Astrocyte (in vitro differentiated cells and primary cell): ENCODE results near the gene TMEM138. TPM values are rescaled to one million over a fixed set of nuclear protein-coding genes. Genes with fewer than 3 reads are reported as not detected.

Source experiments
- DNase-seq: peaks from one replicate; pipeline ENCODE4 v3.0.0-alpha.2; 2010; ENCODE audit warnings: low read depth
- FAIRE-seq: peaks from 2 replicates; lab custom pipeline; 2011; peaks lifted over from hg19 to GRCh38; lab: Jason Lieb, UNC
- H2AFZ ChIP-seq: 2 replicates; pipeline ENCODE4 v1.6.0; 2012; ENCODE audit warnings: low read depth, low read length, inconsistent platforms
- H3K27ac ChIP-seq: 2 replicates; pipeline ENCODE4 v1.5.1; 2011; ENCODE audit warnings: low read depth, low read length, inconsistent platforms
- H3K27me3 ChIP-seq: 2 replicates; pipeline ENCODE4 v1.6.0; 2011; ENCODE audit warnings: low read length, inconsistent platforms; ENCODE audit not compliant: insufficient read depth
- H3K36me3 ChIP-seq: 2 replicates; pipeline ENCODE4 v1.5.1; 2011; ENCODE audit warnings: low read length, inconsistent platforms; ENCODE audit not compliant: insufficient read depth
- H3K4me1 ChIP-seq: 2 replicates; pipeline ENCODE4 v1.5.1; 2011; ENCODE audit warnings: low read length, inconsistent platforms; ENCODE audit not compliant: insufficient read depth
- H3K4me2 ChIP-seq: 2 replicates; pipeline ENCODE4 v1.6.0; 2012; ENCODE audit warnings: low read length, inconsistent platforms
- H3K4me3 ChIP-seq: 2 replicates; pipeline ENCODE4 v1.5.1; 2011; ENCODE audit warnings: low read depth, mild to moderate bottlenecking, low read length, inconsistent platforms; ENCODE audit not compliant: insufficient read depth
- H3K79me2 ChIP-seq: 2 replicates; pipeline ENCODE4 v1.6.0; 2012; ENCODE audit warnings: mild to moderate bottlenecking, low read length, inconsistent platforms; ENCODE audit not compliant: insufficient read depth
- H3K9ac ChIP-seq: 2 replicates; pipeline ENCODE4 v1.6.0; 2012; ENCODE audit warnings: mild to moderate bottlenecking, low read length, inconsistent platforms
- H3K9me3 ChIP-seq: 2 replicates; pipeline ENCODE4 v1.5.1; 2012; ENCODE audit warnings: low read depth, mild to moderate bottlenecking, low read length, inconsistent platforms; ENCODE audit not compliant: insufficient read depth
- H4K20me1 ChIP-seq: 2 replicates; pipeline ENCODE4 v1.6.0; 2012; ENCODE audit warnings: low read length, inconsistent platforms; ENCODE audit not compliant: insufficient read depth
- H3K27ac Mint-ChIP-seq: one replicate; pipeline ENCODE4 v1.8.0; 2021; ENCODE audit warnings: mild to moderate bottlenecking, mixed read lengths; ENCODE audit not compliant: unreplicated experiment
- H3K27me3 Mint-ChIP-seq: one replicate; pipeline ENCODE4 v1.8.0; 2021; ENCODE audit warnings: low read depth, mixed read lengths; ENCODE audit not compliant: unreplicated experiment
- H3K36me3 Mint-ChIP-seq: one replicate; pipeline ENCODE4 v1.8.0; 2021; ENCODE audit warnings: low read depth, mixed read lengths; ENCODE audit not compliant: unreplicated experiment
- H3K4me1 Mint-ChIP-seq: one replicate; pipeline ENCODE4 v1.8.0; 2021; ENCODE audit warnings: low read depth, mixed read lengths; ENCODE audit not compliant: unreplicated experiment
- H3K4me3 Mint-ChIP-seq: one replicate; pipeline ENCODE4 v1.8.0; 2021; ENCODE audit warnings: mild to moderate bottlenecking, moderate library complexity, mixed read lengths; ENCODE audit not compliant: unreplicated experiment
- H3K9me3 Mint-ChIP-seq: one replicate; pipeline ENCODE4 v1.8.0; 2021; ENCODE audit warnings: mild to moderate bottlenecking, mixed read lengths; ENCODE audit not compliant: unreplicated experiment
- EZH2 ChIP-seq: IDR thresholded peaks from 2 replicates; pipeline ENCODE4 v1.6.1; 2012; ENCODE audit warnings: mild to moderate bottlenecking, low read length, inconsistent platforms; ENCODE audit not compliant: insufficient read depth
- total RNA-seq: library from RNA; stranded (reverse); gene quantifications from 2 replicates; pipeline ENCODE4 v1.2.1, GENCODE V29; 2021
- TF ChIP-seq, protein P1 (sequence below): IDR thresholded peaks from 2 replicates; pipeline ENCODE4 v1.5.1; 2011; ENCODE audit warnings: low read depth, mild to moderate bottlenecking, inconsistent platforms, low read length, moderate library complexity; ENCODE audit not compliant: insufficient read depth

Gene TMEM138
- total RNA-seq, 1 donor from 2014 or later = 36.8 TPM

DNA sequence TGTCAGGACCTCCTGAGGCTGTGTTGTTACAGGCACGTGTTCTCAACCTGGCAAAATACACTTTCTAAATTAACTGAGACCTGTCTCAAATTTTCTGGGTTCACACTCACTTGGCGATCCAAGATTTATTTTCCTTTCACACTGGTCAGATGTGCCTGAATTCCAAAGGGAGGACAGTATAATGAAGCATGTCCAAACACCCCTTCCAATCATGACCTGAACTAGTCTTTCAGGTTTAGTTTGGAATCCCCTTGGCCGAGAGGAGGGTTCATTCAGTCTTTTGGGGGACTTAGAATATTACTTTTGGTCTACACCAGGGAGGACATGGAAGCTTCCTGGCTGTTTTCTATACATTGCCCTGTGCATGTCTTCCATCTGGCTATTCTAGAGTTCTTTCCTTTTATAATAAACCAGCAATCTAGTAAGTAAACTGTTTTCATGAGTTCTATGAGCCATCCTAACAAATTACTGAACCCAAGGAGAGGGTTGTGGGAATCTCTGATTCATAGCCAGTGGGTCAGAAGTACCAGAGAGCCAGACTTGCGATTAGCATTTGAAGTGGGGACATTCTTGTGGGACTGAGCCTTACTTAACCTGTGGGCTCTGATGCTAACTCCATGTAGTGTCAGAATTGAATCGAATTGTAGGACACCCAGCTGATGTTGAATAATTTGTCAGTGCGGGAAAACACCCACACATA lies 15.4 kb downstream of the TMEM138 start:
- peaks cover 11% of the 10 kb centered on the region for H3K36me3 Mint-ChIP-seq

DNA sequence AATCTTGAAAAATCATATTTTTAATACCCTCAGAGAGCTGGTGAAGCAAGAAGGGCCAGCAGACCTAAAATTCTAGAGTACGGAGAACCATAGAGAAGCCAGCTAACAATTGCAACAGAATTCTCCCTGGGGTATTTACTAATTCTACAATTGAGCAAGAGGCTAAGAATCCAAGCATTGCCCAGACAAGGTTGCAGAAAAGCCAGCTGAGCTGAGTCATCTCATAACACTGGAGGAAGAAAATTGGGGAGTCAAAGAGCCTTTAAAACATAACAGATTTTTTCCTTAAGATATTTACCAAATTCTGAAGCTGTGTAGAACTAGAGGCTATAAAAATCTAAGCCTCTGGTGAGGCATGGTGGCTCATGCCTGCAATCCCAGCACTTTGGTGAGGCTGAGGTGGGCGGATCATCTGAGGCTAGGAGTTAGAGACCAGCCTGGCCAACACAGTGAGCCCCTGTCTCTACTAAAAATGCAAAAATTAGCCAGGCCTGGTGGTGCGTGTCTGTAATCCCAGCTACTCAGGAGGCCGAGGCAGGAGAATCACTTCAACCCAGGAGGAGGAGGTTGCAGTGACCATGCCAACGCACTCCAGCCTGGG lies 16.6 kb downstream of the TMEM138 start:
- peak overlapping the region; percentile 43 for H3K4me2 ChIP-seq

More for the DNA sequence above, 15.4 kb downstream of the TMEM138 start:
- Histone ChIP-seq H3K79me2 (no peaks in the 10 kb centered on the region), H4K20me1 (no peaks in the 10 kb centered on the region), H3K27me3 (no peaks in the 10 kb centered on the region), H2AFZ (no peak overlapping the region), H3K9ac (no peak overlapping the region), H3K9me3 (peaks cover 2% of the 10 kb centered on the region), H3K4me2 (no peak overlapping the region), H3K36me3 (peaks cover 3% of the 10 kb centered on the region), H3K4me1 (peaks cover 11% of the 10 kb centered on the region), H3K4me3 (no peak overlapping the region), H3K27ac (peak overlapping the region; percentile 65)
- H3K4me1 Mint-ChIP-seq = peaks cover 17% of the 10 kb centered on the region
- DNase-seq = peak; percentile 84
- no peak for TF ChIP-seq EZH2
- TF ChIP-seq, protein P1, sequence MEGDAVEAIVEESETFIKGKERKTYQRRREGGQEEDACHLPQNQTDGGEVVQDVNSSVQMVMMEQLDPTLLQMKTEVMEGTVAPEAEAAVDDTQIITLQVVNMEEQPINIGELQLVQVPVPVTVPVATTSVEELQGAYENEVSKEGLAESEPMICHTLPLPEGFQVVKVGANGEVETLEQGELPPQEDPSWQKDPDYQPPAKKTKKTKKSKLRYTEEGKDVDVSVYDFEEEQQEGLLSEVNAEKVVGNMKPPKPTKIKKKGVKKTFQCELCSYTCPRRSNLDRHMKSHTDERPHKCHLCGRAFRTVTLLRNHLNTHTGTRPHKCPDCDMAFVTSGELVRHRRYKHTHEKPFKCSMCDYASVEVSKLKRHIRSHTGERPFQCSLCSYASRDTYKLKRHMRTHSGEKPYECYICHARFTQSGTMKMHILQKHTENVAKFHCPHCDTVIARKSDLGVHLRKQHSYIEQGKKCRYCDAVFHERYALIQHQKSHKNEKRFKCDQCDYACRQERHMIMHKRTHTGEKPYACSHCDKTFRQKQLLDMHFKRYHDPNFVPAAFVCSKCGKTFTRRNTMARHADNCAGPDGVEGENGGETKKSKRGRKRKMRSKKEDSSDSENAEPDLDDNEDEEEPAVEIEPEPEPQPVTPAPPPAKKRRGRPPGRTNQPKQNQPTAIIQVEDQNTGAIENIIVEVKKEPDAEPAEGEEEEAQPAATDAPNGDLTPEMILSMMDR = no peak
- H3K27me3 Mint-ChIP-seq = no peaks in the 10 kb centered on the region
- H3K27ac Mint-ChIP-seq = peak overlapping the region; percentile 34
- H3K9me3 Mint-ChIP-seq = peaks cover 6% of the 10 kb centered on the region
- no peak overlapping the region for H3K4me3 Mint-ChIP-seq
- FAIRE-seq = no peak

More for the DNA sequence above, 16.6 kb downstream of the TMEM138 start:
- no peaks in the 10 kb centered on the region for H3K27me3 ChIP-seq
- DNase-seq = peak; percentile 90
- H3K36me3 ChIP-seq = peaks cover 3% of the 10 kb centered on the region
- Mint-ChIP-seq H3K27me3 (no peaks in the 10 kb centered on the region), H3K27ac (no peak overlapping the region), H3K4me3 (no peak overlapping the region), H3K36me3 (peaks cover 8% of the 10 kb centered on the region), H3K4me1 (peaks cover 17% of the 10 kb centered on the region), H3K9me3 (peaks cover 4% of the 10 kb centered on the region)
- FAIRE-seq = peak; percentile 60
- peaks cover 11% of the 10 kb centered on the region for H3K4me1 ChIP-seq
- no peak for TF ChIP-seq EZH2
- TF ChIP-seq, protein P1 = no peak
- H3K79me2 ChIP-seq = no peaks in the 10 kb centered on the region
- H3K4me3 ChIP-seq = no peak overlapping the region
- peak overlapping the region; percentile 32 for H3K9ac ChIP-seq
- H3K27ac ChIP-seq = peak overlapping the region; percentile 65
- H2AFZ ChIP-seq = no peak overlapping the region
- no peaks in the 10 kb centered on the region for H3K9me3 ChIP-seq
- no peaks in the 10 kb centered on the region for H4K20me1 ChIP-seq
